GM21367 (cell line): ENCODE data around the gene RASA3.
"Not testable (repeated sequence)": the region's sequence is repeated elsewhere in the genome, so short reads cannot be mapped to it uniquely, and the experiment has no call there.

ENCODE experiments used
- ATAC-seq: cut with Tn5 transposase; IDR thresholded peaks from one replicate; pipeline ENCODE4 v1.9.1; 2021; ENCODE audit not compliant: unreplicated experiment

The RASA3 gene

DNA sequence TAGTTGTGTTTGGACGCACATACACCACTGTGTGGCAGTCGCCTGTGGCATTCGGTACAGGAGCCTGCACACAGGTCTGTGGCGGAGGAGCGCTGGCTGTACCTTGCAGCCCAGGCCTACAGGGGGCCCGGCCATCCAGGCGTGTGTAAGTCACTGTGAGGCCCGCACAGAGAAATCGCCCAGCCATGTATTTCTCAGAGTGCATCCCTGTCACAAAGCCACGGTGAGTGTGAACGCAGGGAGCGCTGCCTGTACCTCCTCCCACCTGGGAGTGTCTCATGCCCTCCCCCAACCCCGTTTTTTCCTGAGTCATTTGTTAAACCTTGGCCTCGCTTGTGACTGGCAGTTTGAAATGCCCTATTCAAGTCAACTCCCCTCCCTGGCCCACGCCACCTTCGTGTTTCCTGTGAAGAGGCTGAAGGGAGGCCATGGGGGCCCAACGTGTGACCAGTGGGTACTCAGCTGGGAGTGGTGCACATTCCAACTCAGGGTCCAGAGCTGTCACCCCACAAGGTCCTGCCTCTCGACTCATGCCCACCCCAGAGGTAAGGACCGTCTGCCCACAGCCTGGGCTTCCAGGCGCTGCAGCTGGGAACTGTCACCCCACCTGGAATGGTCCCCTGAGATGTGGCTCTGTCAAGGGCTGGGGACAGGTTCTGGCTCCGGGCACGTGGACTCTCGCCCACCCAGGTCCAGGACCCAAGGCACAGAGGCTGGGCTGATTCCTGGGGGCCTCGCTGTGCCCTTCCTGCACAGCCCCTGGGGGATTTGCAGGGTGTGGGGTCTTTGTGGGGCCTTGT lies 11.6 kb upstream of the RASA3 start:
- no peak for ATAC-seq

DNA sequence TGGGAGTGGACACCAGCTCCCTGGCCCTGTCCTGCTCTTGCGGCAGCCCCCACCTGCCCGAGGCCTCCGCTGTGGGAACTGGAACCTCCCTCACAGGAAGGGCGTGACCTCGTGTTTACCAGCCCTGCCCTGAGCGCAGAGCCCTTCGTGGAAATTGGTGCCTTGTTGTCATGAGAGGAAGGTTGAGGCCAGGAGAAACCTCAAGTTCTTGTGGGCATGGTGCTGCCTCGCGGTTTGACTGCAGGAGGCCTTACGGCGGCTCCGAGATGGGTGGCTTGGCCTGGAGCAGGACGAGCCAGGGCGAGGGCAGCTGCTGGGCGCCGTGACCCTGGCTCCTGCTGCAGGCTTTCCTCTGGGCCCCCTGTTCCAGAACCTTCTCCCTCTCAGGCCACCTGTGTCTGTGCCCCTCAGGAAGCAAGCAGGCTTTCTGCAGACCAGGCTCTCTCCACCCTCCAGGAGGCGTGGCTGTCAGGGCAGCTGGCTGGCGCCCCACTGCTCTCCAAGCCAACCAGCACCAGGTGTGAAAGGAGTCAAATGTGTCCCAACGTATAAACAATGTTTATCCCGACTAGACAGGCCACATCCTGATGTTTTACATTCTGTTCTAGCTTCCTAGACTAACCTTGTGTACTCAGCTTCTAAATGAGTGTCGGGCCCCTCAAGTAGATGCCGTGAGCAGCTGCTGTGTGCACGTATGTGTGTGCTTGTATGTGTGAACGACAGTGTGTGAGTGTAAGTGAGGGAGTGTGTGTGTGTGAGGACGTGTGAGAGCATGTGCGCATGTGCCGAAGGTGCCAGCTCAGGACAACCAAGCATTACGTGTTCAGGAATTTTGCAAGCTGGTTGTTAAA lies 10.4 kb upstream of the RASA3 start:
- no peak for ATAC-seq

DNA sequence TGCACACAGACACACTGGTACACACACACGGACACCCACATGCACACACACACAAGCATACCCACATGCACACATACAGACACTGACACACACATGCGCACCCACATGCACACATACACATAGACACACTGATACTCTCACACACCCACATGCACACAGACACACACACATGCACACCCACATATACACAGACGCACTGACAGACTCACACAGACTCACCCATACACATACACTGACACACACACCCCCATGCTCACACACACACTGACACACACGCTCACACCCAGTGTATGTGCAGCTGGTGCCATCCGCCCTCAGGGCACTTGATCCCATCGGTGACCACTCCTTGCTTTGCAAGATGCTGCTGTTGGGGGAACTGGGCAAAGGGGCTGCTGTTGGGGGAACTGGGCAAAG lies 9.7 kb upstream of the RASA3 start:
- no peak for ATAC-seq

DNA sequence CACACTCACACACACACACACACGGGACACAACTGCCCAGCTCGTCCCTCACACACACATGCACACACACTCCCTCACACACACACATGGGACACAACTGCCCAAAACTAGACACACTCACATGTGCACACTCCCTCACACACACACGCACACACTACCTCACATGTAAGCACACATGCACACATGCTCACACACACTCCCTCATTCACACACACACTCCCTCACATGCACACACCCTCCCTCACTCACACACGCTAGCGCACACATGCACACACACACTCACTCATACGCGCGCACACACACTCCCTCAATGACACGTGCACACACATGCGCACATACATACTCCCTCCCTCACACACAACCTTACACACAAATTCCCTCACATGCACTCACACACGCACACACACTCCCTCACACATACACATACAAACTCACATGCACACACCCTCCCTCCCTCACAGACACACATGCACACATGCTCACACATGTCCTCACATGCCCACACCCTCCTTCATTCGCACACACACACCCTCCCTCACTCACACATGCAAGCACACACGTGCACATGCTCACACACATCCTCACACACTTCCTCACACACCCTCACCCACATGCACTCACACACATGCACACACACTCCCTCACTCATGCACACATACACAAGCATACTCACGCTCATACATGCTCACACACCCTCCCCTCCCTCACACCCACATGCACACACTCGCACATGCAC lies 9.0 kb upstream of the RASA3 start:
- ATAC-seq = no peak

DNA sequence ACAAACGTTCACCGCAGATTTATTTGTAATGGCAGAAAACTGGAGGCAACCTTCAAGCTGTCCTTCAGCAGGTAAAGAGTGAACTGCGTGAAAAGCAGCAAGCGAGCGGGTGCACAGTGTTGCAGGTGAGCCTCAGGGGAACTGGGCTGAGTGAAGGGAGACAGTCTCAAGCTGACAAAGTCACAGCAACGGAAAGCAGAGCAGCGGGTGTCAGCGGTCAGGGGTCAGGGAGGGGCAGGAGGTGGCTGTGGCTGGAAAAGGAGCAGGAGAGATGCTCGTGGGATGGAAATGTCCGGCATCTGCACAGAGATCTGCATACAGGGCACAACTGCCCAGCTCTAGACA lies 8.5 kb upstream of the RASA3 start:
- no peak for ATAC-seq

DNA sequence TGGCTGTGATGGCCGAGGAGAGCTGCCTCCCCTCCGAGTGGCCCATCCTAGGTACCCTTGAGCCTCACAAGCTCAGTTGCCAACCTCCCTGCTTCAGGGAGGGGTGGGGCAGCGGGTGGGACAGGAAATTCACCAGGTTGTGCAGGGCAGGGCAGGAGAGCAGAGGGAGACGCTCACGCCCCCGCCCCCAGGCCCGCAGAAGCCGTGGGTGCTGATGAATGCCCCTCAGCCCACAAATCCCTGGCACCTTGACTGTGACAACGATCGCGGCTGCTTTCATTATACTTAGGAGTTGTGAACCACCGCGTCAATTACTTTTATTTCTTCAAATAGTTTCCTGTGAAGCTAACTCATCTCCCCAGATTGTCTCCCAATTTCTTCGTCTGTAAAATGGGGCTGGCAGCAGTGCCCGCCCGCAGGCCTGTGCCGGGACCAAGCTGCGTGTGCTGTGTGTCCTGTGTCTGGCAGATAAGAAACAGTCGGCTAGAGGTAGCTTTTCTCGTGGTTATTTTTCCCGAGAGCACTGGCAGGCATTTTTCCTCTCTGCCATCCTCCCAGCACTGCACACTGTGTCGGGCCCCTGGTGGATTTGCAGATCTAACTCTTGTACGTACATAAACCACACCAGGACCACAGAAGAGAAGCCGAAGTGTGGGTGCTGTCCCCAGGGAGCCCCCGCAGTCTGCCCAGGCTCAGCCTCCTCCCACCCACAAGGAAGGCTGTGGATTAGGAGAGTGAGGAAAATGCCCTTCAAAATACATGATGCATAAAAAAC lies 7.9 kb upstream of the RASA3 start:
- no peak for ATAC-seq

DNA sequence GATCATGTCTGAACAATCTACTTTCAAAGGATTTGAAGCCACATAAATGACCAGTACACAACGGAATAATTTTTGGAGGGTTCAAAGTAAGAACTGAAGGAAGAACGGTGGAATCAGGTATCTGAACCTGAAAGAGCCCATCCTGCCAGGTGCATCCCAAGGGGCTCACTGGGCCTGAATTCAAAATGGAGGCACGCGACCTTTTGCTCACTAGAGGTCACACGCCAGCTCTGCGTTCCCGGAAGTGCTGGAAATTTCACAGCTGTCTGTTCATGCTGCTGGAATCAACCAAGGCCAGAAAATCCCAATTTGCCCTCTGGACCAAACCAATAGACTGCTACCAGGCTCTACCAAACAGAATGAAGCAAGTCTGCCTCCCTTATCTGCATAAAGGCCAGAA lies 4.2 kb upstream of the RASA3 start:
- no peak for ATAC-seq

DNA sequence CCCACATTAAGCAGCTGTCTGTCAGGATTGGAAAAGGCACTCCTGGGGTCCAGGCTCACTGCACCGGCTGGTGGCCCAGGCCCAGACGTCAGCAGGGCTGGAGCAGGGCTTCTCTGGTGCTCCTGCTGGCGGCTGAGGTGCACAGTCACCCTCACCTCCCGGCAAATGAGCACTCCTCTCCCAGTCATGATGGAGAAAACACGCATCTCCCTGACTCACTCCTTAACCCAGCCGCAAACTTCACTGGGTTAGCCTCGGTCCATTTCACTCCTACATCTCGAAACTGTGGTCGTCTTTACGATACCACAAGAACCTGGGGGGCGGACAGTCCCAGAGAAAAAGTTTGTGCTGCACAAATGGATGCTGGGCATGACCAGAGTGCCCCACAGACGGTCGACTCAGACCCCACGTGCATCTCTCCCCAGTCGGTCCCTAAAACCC lies 3.3 kb upstream of the RASA3 start:
- no peak for ATAC-seq

DNA sequence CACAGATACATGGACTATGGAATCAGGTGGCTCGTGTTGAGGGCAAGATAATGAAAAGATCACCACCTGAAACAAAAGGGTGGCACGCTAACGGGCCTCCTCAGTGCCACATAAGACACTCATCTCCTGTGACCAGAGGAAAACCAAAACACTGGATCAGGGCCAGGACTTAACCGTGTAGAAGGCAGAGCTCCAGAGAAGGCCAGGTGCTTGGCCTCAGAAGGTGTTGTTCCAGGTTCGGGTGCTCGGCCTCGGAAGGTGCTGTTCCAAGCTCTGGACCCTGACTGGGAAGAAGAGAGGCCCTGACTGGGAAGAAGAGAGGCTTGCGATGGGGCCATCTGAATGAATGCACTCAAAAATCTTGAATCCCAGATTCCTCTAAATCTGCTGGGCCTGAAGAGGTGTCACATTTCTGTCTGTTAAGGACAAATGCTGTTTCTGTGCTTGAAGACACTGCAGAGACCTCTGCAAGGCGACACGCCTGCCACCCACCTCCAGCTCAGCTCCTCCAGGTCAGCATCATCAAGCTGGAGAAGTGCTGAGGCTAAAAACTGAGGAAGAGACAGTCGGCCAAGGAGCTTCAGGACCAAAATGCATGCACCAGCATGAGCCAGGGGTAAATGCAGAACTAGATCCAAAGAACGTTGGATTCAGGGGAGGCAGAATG lies 2.7 kb upstream of the RASA3 start:
- ATAC-seq = no peak

DNA sequence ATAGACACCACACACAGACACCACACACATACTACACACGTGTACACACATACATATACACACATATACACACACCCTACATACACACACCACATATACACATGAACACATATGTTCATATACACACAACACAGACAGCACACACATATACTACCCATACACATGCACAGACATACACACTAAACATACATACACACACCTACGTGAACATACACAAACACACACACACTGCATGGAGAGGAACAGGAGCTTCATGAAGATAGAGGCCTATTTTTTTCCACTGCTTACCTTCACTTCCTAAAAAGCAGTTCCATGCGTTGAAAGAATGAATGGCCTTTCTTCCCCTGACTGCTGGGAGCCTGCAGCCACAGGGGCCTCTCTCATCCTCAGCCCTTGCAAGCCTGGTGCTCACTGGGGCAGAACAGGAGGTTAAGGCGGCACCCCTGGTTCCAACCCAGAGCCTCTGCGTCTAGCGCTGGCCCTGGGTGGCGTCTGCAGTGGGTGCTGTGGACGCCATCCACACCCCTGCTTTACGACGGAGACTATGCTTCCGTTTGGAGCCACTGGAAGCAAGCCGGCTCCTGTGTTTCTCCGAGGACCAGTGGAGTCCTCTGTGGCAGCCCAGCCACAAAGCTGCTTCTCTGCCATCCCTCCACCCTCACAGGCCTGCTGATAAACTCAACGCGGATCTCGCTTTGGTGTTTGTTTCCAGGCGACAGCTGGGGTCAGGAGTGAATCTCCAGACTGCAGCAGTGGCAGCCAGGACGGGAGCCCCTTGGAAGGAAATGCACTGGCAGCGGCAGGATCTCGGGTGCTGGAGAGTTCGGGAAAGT lies 1.9 kb upstream of the RASA3 start:
- no peak for ATAC-seq

DNA sequence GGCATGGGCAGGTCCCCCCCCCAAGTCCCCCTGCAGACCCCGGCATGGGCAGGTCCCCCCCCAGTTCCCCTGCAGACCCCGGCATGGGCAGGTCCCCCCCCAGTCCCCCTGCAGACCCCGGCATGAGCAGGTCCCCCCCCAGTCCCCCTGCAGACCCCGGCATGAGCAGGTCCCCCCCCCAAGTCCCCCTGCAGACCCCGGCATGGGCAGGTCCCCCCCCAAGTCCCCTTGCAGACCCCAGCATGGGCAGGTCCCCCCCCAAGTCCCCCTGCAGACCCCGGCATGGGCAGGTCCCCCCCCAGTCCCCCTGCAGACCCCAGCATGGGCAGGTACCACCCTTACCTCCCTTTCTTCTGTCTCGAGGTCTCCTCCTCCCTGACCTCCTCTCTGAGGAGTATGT lies 1.1 kb upstream of the RASA3 start:
- ATAC-seq = not testable (repeated sequence)

DNA sequence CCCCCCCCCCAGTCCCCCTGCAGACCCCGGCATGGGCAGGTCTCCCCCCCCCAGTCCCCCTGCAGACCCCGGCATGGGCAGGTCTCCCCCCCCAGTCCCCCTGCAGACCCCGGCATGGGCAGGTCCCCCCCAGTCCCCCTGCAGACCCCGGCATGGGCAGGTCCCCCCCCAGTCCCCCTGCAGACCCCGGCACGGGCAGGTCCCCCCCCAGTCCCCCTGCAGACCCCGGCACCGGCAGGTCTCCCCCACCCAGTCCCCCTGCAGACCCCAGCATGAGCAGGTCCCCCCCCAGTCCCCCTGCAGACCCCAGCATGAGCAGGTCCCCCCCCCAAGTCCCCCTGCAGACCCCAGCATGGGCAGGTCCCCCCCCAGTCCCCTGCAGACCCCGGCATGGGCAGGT lies 703 bp upstream of the RASA3 start:
- not testable (repeated sequence) for ATAC-seq

DNA sequence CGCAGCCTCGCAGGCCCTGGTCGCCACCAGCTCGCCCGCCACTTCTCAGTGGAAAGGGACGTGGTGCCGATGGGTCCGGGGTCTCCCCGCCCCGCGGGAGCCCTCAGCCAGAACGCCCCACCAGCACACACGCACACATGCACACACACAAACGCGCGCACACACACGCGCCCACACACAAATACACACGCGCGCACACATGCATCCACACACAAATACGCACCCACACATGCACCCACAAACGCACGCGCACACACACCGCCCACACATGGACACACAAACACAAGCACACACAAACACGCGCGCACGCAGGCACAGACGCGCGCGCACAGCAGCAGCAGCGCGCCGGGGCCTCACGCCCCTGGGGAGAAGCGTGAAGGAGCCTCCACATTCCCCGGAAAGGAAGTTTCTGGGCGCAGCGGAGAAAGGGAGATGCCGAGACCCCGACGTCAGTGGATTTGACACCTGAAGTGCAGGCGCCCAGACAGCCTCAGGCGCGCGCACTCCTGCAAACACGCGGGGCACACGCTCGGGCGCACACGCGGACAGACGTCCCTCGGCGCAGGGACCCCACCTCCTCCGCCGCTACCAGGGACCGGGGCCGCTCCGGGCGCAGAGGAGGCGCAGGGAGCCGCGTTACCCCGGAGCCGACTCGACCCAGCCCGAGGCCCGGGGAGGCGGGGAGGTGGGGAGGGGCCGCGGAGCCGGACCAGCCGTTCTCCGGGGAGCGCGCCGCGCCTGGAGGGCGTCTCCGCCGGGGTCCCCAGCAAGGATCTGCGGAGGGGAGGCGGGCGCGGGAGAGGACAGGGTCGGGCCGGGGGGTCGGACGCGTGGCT lies 622 bp downstream of the RASA3 start:
- no peak for ATAC-seq

DNA sequence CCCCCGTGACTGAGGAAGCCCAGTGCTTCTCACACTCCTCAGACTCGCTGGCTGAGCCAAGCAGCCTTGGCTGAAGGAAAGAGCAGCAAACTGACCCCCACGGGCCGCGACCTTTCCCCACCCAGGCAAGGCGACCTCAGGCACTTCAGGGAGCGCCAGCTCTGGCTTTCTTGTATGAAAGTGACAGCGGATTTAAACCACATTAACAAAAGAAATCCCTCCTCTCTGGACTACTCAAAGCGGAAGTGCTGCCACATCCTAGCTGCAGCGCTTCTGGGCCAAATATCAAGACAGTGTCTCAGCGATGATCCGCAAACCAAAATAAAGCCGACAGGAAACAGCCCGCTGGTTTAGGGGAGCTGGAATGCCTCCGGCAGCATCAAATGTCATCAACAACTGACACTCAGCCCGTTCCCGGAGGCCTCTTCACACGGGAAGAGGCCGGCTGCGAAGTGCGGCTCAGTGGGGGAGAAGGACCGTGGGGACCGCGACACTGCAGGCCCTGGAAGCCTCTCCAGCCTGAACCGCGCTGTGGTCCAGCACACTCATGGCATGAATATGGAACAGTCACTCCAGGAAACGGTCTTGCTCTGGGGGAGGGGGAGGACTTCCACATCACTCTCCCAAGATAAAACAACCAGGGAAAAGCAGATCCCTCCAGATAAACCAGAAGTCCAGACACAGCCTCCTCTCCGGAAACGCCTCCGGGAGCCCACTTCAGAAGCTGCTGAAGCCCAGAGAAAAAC lies 1.4 kb downstream of the RASA3 start:
- no peak for ATAC-seq

DNA sequence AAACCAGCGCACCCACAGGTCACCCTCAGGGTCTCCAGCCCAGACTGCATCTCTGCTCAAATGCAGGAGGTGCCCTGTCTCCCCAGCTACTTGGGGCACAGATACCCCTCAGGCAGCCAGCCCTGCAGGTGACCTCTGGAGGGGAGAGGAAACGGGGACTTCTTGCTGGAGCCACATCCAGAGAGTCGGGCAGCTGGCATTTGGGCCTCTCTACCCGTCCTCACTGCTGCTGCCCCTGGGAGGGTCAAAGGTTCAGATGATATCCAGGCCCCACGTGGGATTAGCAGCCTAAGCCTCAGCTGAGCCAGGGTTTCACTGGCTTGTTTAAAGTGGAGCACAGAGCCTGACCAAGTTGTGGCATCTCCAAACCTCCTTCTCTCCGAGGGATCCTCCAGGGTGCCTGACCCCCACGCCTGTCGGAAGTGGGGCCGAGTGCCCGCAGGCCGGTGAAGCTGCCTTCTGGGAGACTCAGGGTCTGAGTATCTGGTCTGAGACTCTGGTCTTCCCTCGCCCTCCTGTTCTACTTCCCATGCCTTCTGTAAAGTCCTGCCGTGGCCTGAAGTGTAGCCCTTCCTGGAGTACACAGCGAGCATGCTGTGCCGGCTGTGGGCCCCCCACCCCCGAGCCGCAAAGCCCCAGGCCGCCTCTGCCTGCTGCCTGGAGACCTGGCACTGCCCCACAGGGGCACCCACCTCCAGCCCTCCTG lies 2.1 kb downstream of the RASA3 start:
- ATAC-seq = no peak

DNA sequence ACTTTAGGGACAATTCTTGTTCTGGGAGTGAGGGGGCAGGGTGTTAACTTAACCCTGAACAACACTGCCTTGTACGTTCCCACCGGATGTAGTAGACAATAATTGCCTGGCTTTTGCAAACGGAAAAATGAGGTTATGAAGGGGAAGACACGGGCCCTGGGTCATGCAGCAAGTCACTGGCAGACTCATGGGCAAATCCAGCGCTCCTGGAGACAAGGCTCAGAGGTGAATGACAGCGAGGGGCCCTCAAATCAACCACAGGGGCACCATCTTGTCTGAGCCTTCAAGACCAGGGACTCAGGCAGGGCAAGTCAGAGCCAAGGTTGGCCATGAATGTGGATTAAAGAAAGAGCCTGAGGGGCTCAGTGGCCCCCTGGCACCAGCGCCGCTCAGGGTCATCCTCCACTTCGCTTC lies 2.8 kb downstream of the RASA3 start:
- ATAC-seq = no peak
